ENCODE measurements around the gene FUBP1.

FUBP1 gene

DNA sequence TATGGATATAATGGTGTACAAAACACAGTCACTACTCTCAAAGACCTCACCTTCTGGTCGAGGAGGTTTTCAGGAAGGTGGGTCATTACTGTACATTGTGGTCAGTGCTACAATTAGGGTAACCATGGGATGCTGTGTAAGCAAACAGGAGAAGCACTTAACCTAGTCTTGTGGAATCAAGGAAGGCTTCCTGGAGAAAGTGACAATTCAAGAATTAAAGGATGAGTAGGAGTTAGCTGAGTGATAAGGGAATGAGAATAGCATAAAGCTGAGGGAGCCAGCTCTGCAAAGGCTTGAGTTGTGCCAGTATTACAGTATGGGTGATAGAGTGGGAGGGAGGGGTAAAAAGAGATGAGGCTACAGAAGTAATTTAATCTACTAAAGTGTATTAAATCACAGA is 73.3 kb downstream of the FUBP1 start:
- DNase-seq (ENCODE audit: extremely low read depth, low read depth), result no peak
- TF ChIP-seq, protein P1, sequence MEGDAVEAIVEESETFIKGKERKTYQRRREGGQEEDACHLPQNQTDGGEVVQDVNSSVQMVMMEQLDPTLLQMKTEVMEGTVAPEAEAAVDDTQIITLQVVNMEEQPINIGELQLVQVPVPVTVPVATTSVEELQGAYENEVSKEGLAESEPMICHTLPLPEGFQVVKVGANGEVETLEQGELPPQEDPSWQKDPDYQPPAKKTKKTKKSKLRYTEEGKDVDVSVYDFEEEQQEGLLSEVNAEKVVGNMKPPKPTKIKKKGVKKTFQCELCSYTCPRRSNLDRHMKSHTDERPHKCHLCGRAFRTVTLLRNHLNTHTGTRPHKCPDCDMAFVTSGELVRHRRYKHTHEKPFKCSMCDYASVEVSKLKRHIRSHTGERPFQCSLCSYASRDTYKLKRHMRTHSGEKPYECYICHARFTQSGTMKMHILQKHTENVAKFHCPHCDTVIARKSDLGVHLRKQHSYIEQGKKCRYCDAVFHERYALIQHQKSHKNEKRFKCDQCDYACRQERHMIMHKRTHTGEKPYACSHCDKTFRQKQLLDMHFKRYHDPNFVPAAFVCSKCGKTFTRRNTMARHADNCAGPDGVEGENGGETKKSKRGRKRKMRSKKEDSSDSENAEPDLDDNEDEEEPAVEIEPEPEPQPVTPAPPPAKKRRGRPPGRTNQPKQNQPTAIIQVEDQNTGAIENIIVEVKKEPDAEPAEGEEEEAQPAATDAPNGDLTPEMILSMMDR (IDR thresholded peaks at IDR 0.05; ENCODE audit: low read depth, low read length), result no peak

DNA sequence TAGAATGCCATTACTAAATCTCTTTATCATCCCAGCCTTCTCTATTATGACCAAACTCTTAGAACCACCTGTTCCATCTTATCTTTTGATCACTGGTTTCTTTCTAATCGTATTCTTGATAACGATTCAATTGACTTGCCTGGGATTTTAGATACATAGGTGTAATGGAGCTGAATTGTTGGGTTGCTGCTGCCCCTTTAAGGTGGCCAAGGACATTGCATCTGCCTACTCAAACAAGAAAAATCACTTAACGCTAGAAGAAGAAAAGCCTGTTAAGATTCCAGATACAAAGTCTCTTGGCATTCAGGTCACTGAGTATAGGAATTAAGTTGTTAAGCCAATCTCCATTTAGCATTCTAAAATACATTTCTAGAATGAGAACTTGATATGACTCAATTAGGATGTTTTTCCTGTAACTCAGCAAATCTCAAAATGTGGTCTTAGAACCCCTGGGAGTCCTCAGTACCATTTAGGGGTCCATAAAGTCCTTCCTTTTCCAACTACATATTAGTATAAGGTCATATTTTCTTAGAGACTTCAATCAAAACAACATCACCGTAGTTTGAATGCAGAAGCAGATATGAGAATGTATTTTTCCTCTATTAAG is 78.1 kb downstream of the FUBP1 start:
- TF ChIP-seq, protein P1 (IDR thresholded peaks at IDR 0.05; ENCODE audit: low read depth, low read length), result peak; percentile 79
- DNase-seq (ENCODE audit: extremely low read depth, low read depth), result peak; percentile 49

DNA sequence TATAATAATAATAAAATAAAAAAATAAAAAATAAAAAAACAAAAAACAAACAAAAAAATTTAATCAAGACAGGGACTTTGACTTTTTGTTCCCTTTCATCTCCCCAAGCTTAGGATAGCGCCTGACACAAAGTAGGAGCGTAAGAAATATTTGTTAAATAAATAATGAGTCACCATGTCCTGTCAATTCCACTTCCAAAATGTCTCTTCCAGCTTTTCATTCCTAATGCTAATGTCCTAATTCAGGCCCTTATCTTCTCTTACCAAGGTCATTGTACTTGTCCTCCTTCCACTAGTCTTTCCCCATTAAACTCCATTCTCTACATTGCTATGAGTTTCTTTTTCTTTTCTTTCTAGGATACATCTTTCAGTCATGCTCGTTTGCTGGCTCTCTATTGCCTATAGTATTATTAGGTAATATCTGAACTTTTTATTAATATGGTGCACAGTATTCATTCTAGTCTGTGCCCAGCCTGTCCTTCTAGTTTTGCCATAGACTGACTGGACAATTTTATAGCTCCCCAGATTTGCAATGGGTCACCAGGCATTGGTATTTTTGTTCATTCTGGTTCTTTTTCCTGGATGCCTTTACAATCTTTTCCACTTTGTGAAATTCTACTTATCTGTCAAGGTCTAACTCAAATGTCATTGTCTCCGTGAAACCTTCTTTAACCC is 79.1 kb downstream of the FUBP1 start:
- no peak for DNase-seq (ENCODE audit: extremely low read depth, low read depth)
- TF ChIP-seq, protein P1 (IDR thresholded peaks at IDR 0.05; ENCODE audit: low read depth, low read length), result no peak
